Erythroblast (primary cell): ENCODE results near the gene ITGB1BP2.
"Not testable (repeated sequence)": the region's sequence is repeated elsewhere in the genome, so short reads cannot be mapped to it uniquely, and the experiment has no call there.

Experiments
- GATA1 ChIP-seq: IDR thresholded peaks from 2 replicates; pipeline ENCODE4 v1.6.1; 2011; ENCODE audit warnings: low read depth, mild to moderate bottlenecking, control low read depth, low read length, moderate library complexity
- POLR2A ChIP-seq: IDR thresholded peaks from 2 replicates; pipeline ENCODE4 v1.6.1; 2011; ENCODE audit warnings: mild to moderate bottlenecking, low read length

GRCh38 chrX:71349151-71349665, 47.7 kb downstream of the ITGB1BP2 start:
- TF ChIP-seq POLR2A, GATA1: not testable (repeated sequence)
